NCI-H2171 (cell line): Measurements from ENCODE around the gene PCDHGA1.
"Not testable (repeated sequence)": the region's sequence is repeated elsewhere in the genome, so short reads cannot be mapped to it uniquely, and the experiment has no call there.

Experiments used
- DNase-seq: peaks from one replicate; lab custom pipeline; 2025; lab: John Stamatoyannopoulos, UW

Gene PCDHGA1

GRCh38 chr5:141349917-141350619 lies 19.8 kb downstream of the PCDHGA1 start, which contains the start of gene PCDHGB1:
TSS of gene PCDHGB1 (plus strand) at chr5:141350099. CDS start at chr5:141350261, 162 bp downstream.
- DNase-seq = peak; percentile 4

- no peak for DNase-seq
Observed at GRCh38 chr5:141351591-141351990, 21.3 kb downstream of the PCDHGA1 start.

GRCh38 chr5:141354900-141355469 lies 24.7 kb downstream of the PCDHGA1 start, which contains the start of gene PCDHGA4:
TSS of gene PCDHGA4 (plus strand) at chr5:141355021. CDS start at chr5:141355108, 87 bp downstream.
- no peak for DNase-seq

GRCh38 chr5:141355641-141356040 lies 25.3 kb downstream of the PCDHGA1 start:
- no peak for DNase-seq

- DNase-seq = no peak
Observed at GRCh38 chr5:141356133-141356532, 25.8 kb downstream of the PCDHGA1 start.

- no peak for DNase-seq
Observed at GRCh38 chr5:141356950-141357349, 26.6 kb downstream of the PCDHGA1 start.

GRCh38 chr5:141359790-141360426 lies 29.6 kb downstream of the PCDHGA1 start, which contains the start of gene PCDHGB2:
TSS of gene PCDHGB2 (plus strand) at chr5:141359994. CDS start at chr5:141360136, 142 bp downstream.
- no peak for DNase-seq

- no peak for DNase-seq
Observed at GRCh38 chr5:141360685-141361084, 30.4 kb downstream of the PCDHGA1 start.

GRCh38 chr5:141362719-141363118 lies 32.4 kb downstream of the PCDHGA1 start:
- DNase-seq = no peak

GRCh38 chr5:141363952-141364660 lies 33.8 kb downstream of the PCDHGA1 start, which contains the start of gene PCDHGA5:
TSS of gene PCDHGA5 (plus strand) at chr5:141364162. CDS start at chr5:141364331, 169 bp downstream.
- no peak for DNase-seq

GRCh38 chr5:141366016-141366896 lies 35.9 kb downstream of the PCDHGA1 start:
- no peak for DNase-seq

GRCh38 chr5:141369994-141370848 lies 39.9 kb downstream of the PCDHGA1 start, which contains the start of gene PCDHGB3:
TSS of gene PCDHGB3 (plus strand) at chr5:141370242. CDS start at chr5:141370395, 153 bp downstream.
- no peak for DNase-seq

GRCh38 chr5:141371572-141372475 lies 41.5 kb downstream of the PCDHGA1 start:
- no peak for DNase-seq

- DNase-seq = no peak
Observed at GRCh38 chr5:141373673-141374317, 43.5 kb downstream of the PCDHGA1 start, which contains the start of gene PCDHGA6. TSS of gene PCDHGA6 (plus strand) at chr5:141373891. CDS start at chr5:141374084, 193 bp downstream.

GRCh38 chr5:141374627-141375026 lies 44.3 kb downstream of the PCDHGA1 start:
- no peak for DNase-seq

GRCh38 chr5:141375444-141376155 lies 45.3 kb downstream of the PCDHGA1 start:
- DNase-seq = not testable (repeated sequence)

GRCh38 chr5:141382469-141383294 lies 52.4 kb downstream of the PCDHGA1 start, which contains the start of gene PCDHGA7:
TSS of gene PCDHGA7 (plus strand) at chr5:141382742. CDS start at chr5:141382900, 158 bp downstream.
- DNase-seq = no peak
